ENCODE data around the gene UBAP1.
"Not testable (repeated sequence)": the region's sequence is repeated elsewhere in the genome, so short reads cannot be mapped to it uniquely, and the experiment has no call there.

UBAP1 gene

GRCh38 chr9:34226144-34226760 lies 47.4 kb downstream of the UBAP1 start:
- not testable (repeated sequence) for DNase-seq

GRCh38 chr9:34227445-34227844 lies 48.6 kb downstream of the UBAP1 start:
- no peak for DNase-seq

GRCh38 chr9:34230556-34230955 lies 51.7 kb downstream of the UBAP1 start:
- DNase-seq, result no peak

GRCh38 chr9:34232201-34232600 lies 53.4 kb downstream of the UBAP1 start:
- DNase-seq, result no peak

GRCh38 chr9:34233672-34234071 lies 54.8 kb downstream of the UBAP1 start:
- no peak for DNase-seq

- DNase-seq, result no peak
Observed at GRCh38 chr9:34237836-34238235, 59.0 kb downstream of the UBAP1 start.

- DNase-seq, result no peak
Observed at GRCh38 chr9:34240006-34240405, 61.2 kb downstream of the UBAP1 start.

- no peak for DNase-seq
Observed at GRCh38 chr9:34242830-34243229, 64.0 kb downstream of the UBAP1 start.

- DNase-seq, result not testable (repeated sequence)
Observed at GRCh38 chr9:34245212-34245611, 66.4 kb downstream of the UBAP1 start.

- no peak for DNase-seq
Observed at GRCh38 chr9:34246453-34246852, 67.6 kb downstream of the UBAP1 start.

GRCh38 chr9:34247782-34248181 lies 68.9 kb downstream of the UBAP1 start:
- not testable (repeated sequence) for DNase-seq

- DNase-seq, result no peak
Observed at GRCh38 chr9:34249274-34249673, 70.4 kb downstream of the UBAP1 start.

- no peak for DNase-seq
Observed at GRCh38 chr9:34250721-34251120, 71.9 kb downstream of the UBAP1 start.

- no peak for DNase-seq
Observed at GRCh38 chr9:34252016-34252415, 73.2 kb downstream of the UBAP1 start.

- peak; percentile 79 for DNase-seq
Observed at GRCh38 chr9:34252670-34253459, 74.0 kb downstream of the UBAP1 start.

GRCh38 chr9:34253460-34253837 lies 74.6 kb downstream of the UBAP1 start:
- DNase-seq, result peak; percentile 63

- no peak for DNase-seq
Observed at GRCh38 chr9:34254141-34254913, 75.5 kb downstream of the UBAP1 start.

- no peak for DNase-seq
Observed at GRCh38 chr9:34254966-34255825, 76.4 kb downstream of the UBAP1 start.

GRCh38 chr9:34256104-34256503 lies 77.3 kb downstream of the UBAP1 start:
- DNase-seq, result no peak

GRCh38 chr9:34256987-34257585 lies 78.2 kb downstream of the UBAP1 start:
- no peak for DNase-seq

- no peak for DNase-seq
Observed at GRCh38 chr9:34259315-34259714, 80.5 kb downstream of the UBAP1 start.

GRCh38 chr9:34262971-34263370 lies 84.1 kb downstream of the UBAP1 start:
- DNase-seq, result no peak

Measured in midbrain (tissue), 1 donor.